Measurements from ENCODE around the gene BDP1. TPM values are rescaled to one million over a fixed set of nuclear protein-coding genes. Genes with fewer than 3 reads are reported as not detected.
"Not testable (repeated sequence)": the region's sequence is repeated elsewhere in the genome, so short reads cannot be mapped to it uniquely, and the experiment has no call there.

Gene BDP1
- total RNA-seq, 1 experiment from 2014 or later = 6.7 TPM

- Histone ChIP-seq H3K9me3 (no peaks in the 10 kb centered on the region), H3K36me3 (peaks cover 35% of the 10 kb centered on the region), H3K4me3 (no peak overlapping the region), H3K27me3 (no peaks in the 10 kb centered on the region)
- no peak for DNase-seq
These were observed 72.8 kb downstream of the BDP1 start for GRCh38 chr5:71528206-71528605.

- peaks cover 31% of the 10 kb centered on the region for H3K36me3 ChIP-seq
- no peak overlapping the region for H3K4me3 ChIP-seq
- DNase-seq = no peak
- H3K27me3 ChIP-seq = no peaks in the 10 kb centered on the region
- no peaks in the 10 kb centered on the region for H3K9me3 ChIP-seq
These were observed 74.2 kb downstream of the BDP1 start for GRCh38 chr5:71529682-71530081.

- DNase-seq = no peak
- Histone ChIP-seq H3K9me3 (no peaks in the 10 kb centered on the region), H3K4me3 (no peak overlapping the region), H3K27me3 (no peaks in the 10 kb centered on the region), H3K36me3 (peaks cover 41% of the 10 kb centered on the region)
These were observed 77.7 kb downstream of the BDP1 start for GRCh38 chr5:71533142-71533541.

GRCh38 chr5:71533615-71534014 lies 78.2 kb downstream of the BDP1 start:
- no peaks in the 10 kb centered on the region for H3K9me3 ChIP-seq
- DNase-seq = no peak
- no peak overlapping the region for H3K4me3 ChIP-seq
- H3K36me3 ChIP-seq = peaks cover 41% of the 10 kb centered on the region
- no peaks in the 10 kb centered on the region for H3K27me3 ChIP-seq

- H3K9me3 ChIP-seq = no peaks in the 10 kb centered on the region
- H3K27me3 ChIP-seq = no peaks in the 10 kb centered on the region
- H3K36me3 ChIP-seq = peaks cover 43% of the 10 kb centered on the region
- no peak overlapping the region for H3K4me3 ChIP-seq
- peak; percentile 16 for DNase-seq
These were observed 82.2 kb downstream of the BDP1 start for GRCh38 chr5:71537687-71538086.

GRCh38 chr5:71550885-71551284 lies 95.4 kb downstream of the BDP1 start:
- DNase-seq, H3K9me3 ChIP-seq, H3K4me3 ChIP-seq, H3K27me3 ChIP-seq: not testable (repeated sequence)
- peaks cover 47% of the 10 kb centered on the region for H3K36me3 ChIP-seq

GRCh38 chr5:71551582-71551981 lies 96.1 kb downstream of the BDP1 start:
- not testable (repeated sequence) for H3K4me3 ChIP-seq, H3K9me3 ChIP-seq, H3K27me3 ChIP-seq, DNase-seq
- H3K36me3 ChIP-seq = peaks cover 43% of the 10 kb centered on the region

GRCh38 chr5:71552026-71552749 lies 96.7 kb downstream of the BDP1 start:
- not testable (repeated sequence) for H3K4me3 ChIP-seq, DNase-seq, H3K27me3 ChIP-seq, H3K9me3 ChIP-seq
- H3K36me3 ChIP-seq = peaks cover 41% of the 10 kb centered on the region

GRCh38 chr5:71563161-71563560 lies 107.7 kb downstream of the BDP1 start:
- DNase-seq = no peak
- peaks cover 37% of the 10 kb centered on the region for H3K36me3 ChIP-seq

GRCh38 chr5:71564895-71565294 lies 109.4 kb downstream of the BDP1 start:
- DNase-seq = no peak
- H3K27me3 ChIP-seq = no peaks in the 10 kb centered on the region
- no peaks in the 10 kb centered on the region for H3K9me3 ChIP-seq
- no peak overlapping the region for H3K4me3 ChIP-seq
- peaks cover 34% of the 10 kb centered on the region for H3K36me3 ChIP-seq

More at GRCh38 chr5:71563161-71563560, 107.7 kb downstream of the BDP1 start:
- Histone ChIP-seq H3K9me3 (no peaks in the 10 kb centered on the region), H3K4me3 (no peak overlapping the region), H3K27me3 (no peaks in the 10 kb centered on the region)

GRCh38 chr5:71569748-71570509 lies 114.5 kb downstream of the BDP1 start:
- H3K9me3 ChIP-seq = no peaks in the 10 kb centered on the region
- no peak for DNase-seq

GRCh38 chr5:71571811-71572210 lies 116.4 kb downstream of the BDP1 start:
- H3K4me3 ChIP-seq, H3K36me3 ChIP-seq, H3K9me3 ChIP-seq, H3K27me3 ChIP-seq, DNase-seq: not testable (repeated sequence)

More at GRCh38 chr5:71569748-71570509, 114.5 kb downstream of the BDP1 start:
- Histone ChIP-seq H3K27me3 (no peaks in the 10 kb centered on the region), H3K4me3 (no peak overlapping the region), H3K36me3 (peaks cover 10% of the 10 kb centered on the region)

- H3K36me3 ChIP-seq = peaks cover 2% of the 10 kb centered on the region; the same call in 1 of the 2 replicates
- no peak overlapping the region for H3K4me3 ChIP-seq
- H3K27me3 ChIP-seq = no peaks in the 10 kb centered on the region
- DNase-seq = no peak
- H3K9me3 ChIP-seq = no peaks in the 10 kb centered on the region
These were observed 118.1 kb downstream of the BDP1 start for GRCh38 chr5:71573591-71573990.

- not testable (repeated sequence) for DNase-seq
These were observed 120.1 kb downstream of the BDP1 start for GRCh38 chr5:71575588-71575987.

GRCh38 chr5:71576241-71576640 lies 120.8 kb downstream of the BDP1 start:
- DNase-seq = no peak
- no peak overlapping the region for H3K4me3 ChIP-seq
- H3K27me3 ChIP-seq = no peaks in the 10 kb centered on the region
- no peaks in the 10 kb centered on the region for H3K9me3 ChIP-seq
- no peaks in the 10 kb centered on the region for H3K36me3 ChIP-seq

More at GRCh38 chr5:71575588-71575987, 120.1 kb downstream of the BDP1 start:
- not testable (repeated sequence) for H3K9me3 ChIP-seq, H3K4me3 ChIP-seq, H3K36me3 ChIP-seq, H3K27me3 ChIP-seq

- H3K4me3 ChIP-seq, H3K27me3 ChIP-seq, H3K36me3 ChIP-seq, H3K9me3 ChIP-seq, DNase-seq: not testable (repeated sequence)
These were observed 122.4 kb downstream of the BDP1 start for GRCh38 chr5:71577839-71578238.

GRCh38 chr5:71582945-71583584 lies 127.6 kb downstream of the BDP1 start:
- Histone ChIP-seq H3K36me3 (no peaks in the 10 kb centered on the region), H3K27me3 (no peaks in the 10 kb centered on the region), H3K9me3 (no peaks in the 10 kb centered on the region), H3K4me3 (no peak overlapping the region)
- peak; percentile 15 for DNase-seq

Data from MG63 (cell line).